Thoracic aorta (tissue), 2 donors: ENCODE measurements around the gene RASAL3. TPM values are rescaled to one million over a fixed set of nuclear protein-coding genes. Genes with fewer than 3 reads are reported as not detected.
A peak's percentile ranks its signal among the peaks of the same experiment; 100 is the strongest.

Experiments
- ATAC-seq: fragments of 150-250 bp; one replicate; pipeline ENCODE4 v1.8.0; 2017; ENCODE audit warnings: low read depth; ENCODE audit not compliant: insufficient number of reproducible peaks, low FRiP score
- DNase-seq: peaks from one replicate; pipeline ENCODE4 v3.0.0-alpha.2; 2020; ENCODE audit warnings: low spot score
- H3K27ac ChIP-seq, 2 donors: fragments of 200-600 bp; sonication (generic); 1 replicate in 1 of 2; 2 replicates in 1 of 2; pipeline ENCODE4 v1.5.1; 2016; ENCODE audit warnings: mild to moderate bottlenecking in 2 of 2, moderate library complexity in 2 of 2
- H3K27me3 ChIP-seq: fragments of 200-600 bp; sonication (generic); replicated peaks from 2 replicates; pipeline ENCODE4 v1.6.0; 2016; ENCODE audit warnings: mild to moderate bottlenecking; ENCODE audit not compliant: insufficient read depth
- H3K36me3 ChIP-seq: fragments of 200-600 bp; sonication (generic); one replicate; pipeline ENCODE4 v1.5.1; 2016
- H3K4me1 ChIP-seq, 2 donors: fragments of 200-600 bp; sonication (generic); 1 replicate in 1 of 2; 2 replicates in 1 of 2; pipeline versions ENCODE4 v1.5.1 to v1.6.0; 2016; ENCODE audit warnings: low read depth in 2 of 2, mild to moderate bottlenecking in 1 of 2; ENCODE audit not compliant: control insufficient read depth in 1 of 2
- H3K4me3 ChIP-seq: fragments of 200-600 bp; sonication (generic); 2 replicates; pipeline ENCODE4 v1.5.1; 2016; ENCODE audit warnings: mild to moderate bottlenecking
- H3K9me3 ChIP-seq: fragments of 200-600 bp; sonication (generic); 2 replicates; pipeline ENCODE4 v1.5.1; 2016
- total RNA-seq, 2 donors: library from RNA; depleted of rRNA; stranded (reverse); fragments of >200 nt; gene quantifications; one replicate each; pipeline versions ENCODE4 v1.1.0 to v1.2.3, GENCODE V29; 2016
- TF ChIP-seq, protein P1 (sequence below): fragments of 200-600 bp; sonication (generic); IDR thresholded peaks from one replicate; pipeline ENCODE4 v1.5.1; 2019; ENCODE audit warnings: antibody characterized with exemption

The RASAL3 gene
- total RNA-seq, 2 donors from 2014 or later = 4.1 to 5.1 TPM

- TF ChIP-seq, protein P1, sequence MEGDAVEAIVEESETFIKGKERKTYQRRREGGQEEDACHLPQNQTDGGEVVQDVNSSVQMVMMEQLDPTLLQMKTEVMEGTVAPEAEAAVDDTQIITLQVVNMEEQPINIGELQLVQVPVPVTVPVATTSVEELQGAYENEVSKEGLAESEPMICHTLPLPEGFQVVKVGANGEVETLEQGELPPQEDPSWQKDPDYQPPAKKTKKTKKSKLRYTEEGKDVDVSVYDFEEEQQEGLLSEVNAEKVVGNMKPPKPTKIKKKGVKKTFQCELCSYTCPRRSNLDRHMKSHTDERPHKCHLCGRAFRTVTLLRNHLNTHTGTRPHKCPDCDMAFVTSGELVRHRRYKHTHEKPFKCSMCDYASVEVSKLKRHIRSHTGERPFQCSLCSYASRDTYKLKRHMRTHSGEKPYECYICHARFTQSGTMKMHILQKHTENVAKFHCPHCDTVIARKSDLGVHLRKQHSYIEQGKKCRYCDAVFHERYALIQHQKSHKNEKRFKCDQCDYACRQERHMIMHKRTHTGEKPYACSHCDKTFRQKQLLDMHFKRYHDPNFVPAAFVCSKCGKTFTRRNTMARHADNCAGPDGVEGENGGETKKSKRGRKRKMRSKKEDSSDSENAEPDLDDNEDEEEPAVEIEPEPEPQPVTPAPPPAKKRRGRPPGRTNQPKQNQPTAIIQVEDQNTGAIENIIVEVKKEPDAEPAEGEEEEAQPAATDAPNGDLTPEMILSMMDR = no peak
- H3K36me3 ChIP-seq = peaks cover 27% of the 10 kb centered on the region
- H3K4me3 ChIP-seq = peak overlapping the region; percentile 4
- peak overlapping the region; percentile 75 to 78 for H3K27ac ChIP-seq
- H3K9me3 ChIP-seq = no peaks in the 10 kb centered on the region
- ATAC-seq = no peak
- H3K27me3 ChIP-seq = no peaks in the 10 kb centered on the region
- peaks cover 20 to 57% of the 10 kb centered on the region in 2 donors for H3K4me1 ChIP-seq
- no peak for DNase-seq
These were observed 59.5 kb downstream of the RASAL3 start for GRCh38 chr19:15404780-15405211.

DNA sequence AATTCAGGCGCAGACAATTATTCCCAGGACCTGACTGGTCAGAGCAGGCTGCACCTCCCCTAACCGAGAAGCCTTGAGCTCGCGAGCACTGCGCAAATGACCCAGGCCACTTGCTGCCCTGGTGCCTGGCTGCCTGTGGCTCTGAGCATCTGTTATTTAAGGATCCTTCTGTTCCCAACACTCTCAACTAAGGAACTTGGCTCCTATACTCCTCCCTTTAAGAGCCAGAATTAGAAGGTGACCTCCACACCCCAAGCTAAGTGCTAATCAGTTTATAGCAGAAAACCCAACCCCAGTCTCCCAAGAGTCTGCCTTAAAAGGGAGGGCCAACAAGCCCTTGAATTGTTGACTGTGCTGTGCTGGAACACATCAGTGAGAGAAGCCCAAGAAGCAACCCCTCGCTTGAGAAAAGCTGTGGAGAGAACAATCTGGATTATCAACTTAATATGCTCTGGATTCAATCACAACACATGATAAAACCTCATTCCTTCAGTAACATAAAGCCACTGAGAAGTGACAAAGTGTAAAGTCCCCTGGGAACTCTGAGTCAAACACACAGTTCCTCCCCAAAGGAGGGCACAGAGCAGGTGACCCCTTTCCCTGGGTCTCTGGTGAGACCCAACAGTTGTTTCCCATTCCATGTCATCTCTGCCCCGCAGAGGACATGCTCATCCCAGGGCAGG, 60.1 kb downstream of the RASAL3 start:
- peaks cover 31% of the 10 kb centered on the region for H3K36me3 ChIP-seq
- H3K27ac ChIP-seq = peak overlapping the region; percentile 75 to 78
- H3K27me3 ChIP-seq = no peaks in the 10 kb centered on the region
- H3K4me3 ChIP-seq = peak overlapping the region; percentile 4
- H3K9me3 ChIP-seq = no peaks in the 10 kb centered on the region
- peaks cover 20 to 54% of the 10 kb centered on the region in 2 donors for H3K4me1 ChIP-seq
- DNase-seq (no peak), ATAC-seq (no peak)
- TF ChIP-seq, protein P1 = no peak

- ATAC-seq (no peak), DNase-seq (no peak)
- no peaks in the 10 kb centered on the region for H3K9me3 ChIP-seq
- H3K27ac ChIP-seq = peak overlapping the region; percentile 75 to 78
- H3K36me3 ChIP-seq = peaks cover 41% of the 10 kb centered on the region
- no peaks in the 10 kb centered on the region for H3K27me3 ChIP-seq
- H3K4me1 ChIP-seq = peaks cover 20 to 54% of the 10 kb centered on the region in 2 donors
- TF ChIP-seq, protein P1 = no peak
- no peak overlapping the region for H3K4me3 ChIP-seq
These were observed 61.2 kb downstream of the RASAL3 start for GRCh38 chr19:15403151-15403531.

- H3K9me3 ChIP-seq = no peaks in the 10 kb centered on the region
- ATAC-seq (no peak), DNase-seq (no peak)
- peak overlapping the region; percentile 75 to 78 for H3K27ac ChIP-seq
- H3K36me3 ChIP-seq = peaks cover 47% of the 10 kb centered on the region
- H3K4me3 ChIP-seq = no peak overlapping the region
- TF ChIP-seq, protein P1 = no peak
- no peaks in the 10 kb centered on the region for H3K27me3 ChIP-seq
- H3K4me1 ChIP-seq = peaks cover 20 to 54% of the 10 kb centered on the region in 2 donors
These were observed 61.8 kb downstream of the RASAL3 start for GRCh38 chr19:15402411-15403150.

Other genes starting within 250 kb of the RASAL3 start
- 1 to 10 TPM in 1 of 2 donors, not detected in 1; 1.2 TPM for gene EPHX3, start 232.1 kb downstream of the RASAL3 start, total RNA-seq
- gene BRD4, start 132.0 kb downstream of the RASAL3 start, total RNA-seq = 10 to 100 TPM; 49.0 to 70.9 TPM
- gene AKAP8, start 84.8 kb downstream of the RASAL3 start, total RNA-seq = 10 to 100 TPM; 18.7 to 54.9 TPM
- gene AKAP8L, start 45.6 kb downstream of the RASAL3 start, total RNA-seq = 100 to 1,000 TPM; 163 to 247 TPM
- gene WIZ, start 14.6 kb downstream of the RASAL3 start, total RNA-seq = 10 to 100 TPM; 37.8 to 45.3 TPM
- not detected for gene PGLYRP2, start 15.0 kb upstream of the RASAL3 start, total RNA-seq
- gene CYP4F22, start 44.0 kb upstream of the RASAL3 start, total RNA-seq = not detected
- not detected for gene CYP4F8, start 150.7 kb upstream of the RASAL3 start, total RNA-seq
- 1 to 10 TPM in 1 of 2 donors, not detected in 1; 1.4 TPM for gene CYP4F3, start 176.4 kb upstream of the RASAL3 start, total RNA-seq
- gene CYP4F12, start 208.5 kb upstream of the RASAL3 start, total RNA-seq = 1 to 10 TPM; 4.6 to 4.7 TPM